Liver (tissue), 9 donors: Measurements from ENCODE around the gene PAK2. TPM values are rescaled to one million over a fixed set of nuclear protein-coding genes. Genes with fewer than 3 reads are reported as not detected.

Experiments
- DNase-seq: peaks from one replicate; pipeline ENCODE4 v3.0.0-alpha.2; 2017; ENCODE audit warnings: low spot score
- H3K27ac ChIP-seq, 2 donors: one replicate each; pipeline ENCODE4 v1.7.0; 2013; ENCODE audit warnings: inconsistent platforms in 2 of 2, low read length in 2 of 2, control low read depth in 1 of 2, low read depth in 1 of 2, mild to moderate bottlenecking in 1 of 2
- H3K27me3 ChIP-seq, 4 donors: one replicate each; pipeline versions ENCODE4 v1.6.1 to v1.7.0; 2013; ENCODE audit warnings: low read length in 3 of 4, inconsistent platforms in 1 of 4, mild to moderate bottlenecking in 1 of 4, moderate library complexity in 1 of 4; ENCODE audit not compliant: control insufficient read depth in 4 of 4, insufficient read depth in 4 of 4
- H3K36me3 ChIP-seq, 4 donors: one replicate each; pipeline versions ENCODE4 v1.6.1 to v1.7.0; 2013; ENCODE audit warnings: low read length in 3 of 4, mild to moderate bottlenecking in 3 of 4, low read depth in 1 of 4, moderate library complexity in 1 of 4; ENCODE audit not compliant: control insufficient read depth in 4 of 4, insufficient read depth in 3 of 4
- H3K4me1 ChIP-seq, 4 donors: one replicate each; pipeline versions ENCODE4 v1.6.1 to v1.7.0; 2013; ENCODE audit warnings: low read length in 3 of 4, mild to moderate bottlenecking in 3 of 4, moderate library complexity in 1 of 4; ENCODE audit not compliant: control insufficient read depth in 4 of 4, insufficient read depth in 4 of 4
- H3K4me3 ChIP-seq, 3 donors: one replicate each; pipeline versions ENCODE4 v1.6.1 to v1.7.0; 2013; ENCODE audit warnings: low read length in 3 of 3, control low read depth in 1 of 3, low read depth in 1 of 3, mild to moderate bottlenecking in 1 of 3
- H3K9ac ChIP-seq, 2 donors: one replicate each; pipeline ENCODE4 v1.7.0; 2013; ENCODE audit warnings: low read length in 2 of 2, mild to moderate bottlenecking in 2 of 2, moderate library complexity in 2 of 2, control low read depth in 1 of 2, low read depth in 1 of 2
- H3K9me3 ChIP-seq, 4 donors: one replicate each; pipeline versions ENCODE4 v1.6.1 to v1.7.0; 2013; ENCODE audit warnings: low read length in 3 of 4; ENCODE audit not compliant: control insufficient read depth in 4 of 4
- EGR1 ChIP-seq, 2 donors: IDR thresholded peaks; 2 replicates each; pipeline ENCODE4 v1.6.1; 2016 to 2018; ENCODE audit warnings: antibody characterized with exemption in 2 of 2, low read depth in 2 of 2
- FOXA1 ChIP-seq: IDR thresholded peaks from 2 replicates; pipeline ENCODE4 v1.6.1; 2016; ENCODE audit warnings: antibody characterized with exemption
- FOXA2 ChIP-seq: IDR thresholded peaks from 2 replicates; pipeline ENCODE4 v1.6.1; 2016; ENCODE audit warnings: antibody characterized with exemption
- GABPA ChIP-seq, 2 donors: IDR thresholded peaks in 1 of 2; conservative IDR thresholded peaks in 1 of 2; 2 replicates each; pipeline ENCODE4 v1.6.1; 2016; ENCODE audit warnings: antibody characterized with exemption in 2 of 2, mild to moderate bottlenecking in 1 of 2, moderate library complexity in 1 of 2
- HNF4A ChIP-seq, 2 donors: conservative IDR thresholded peaks; 2 replicates each; pipeline ENCODE4 v1.6.1; 2016; ENCODE audit warnings: antibody characterized with exemption in 2 of 2, mild to moderate bottlenecking in 2 of 2
- HNF4G ChIP-seq: IDR thresholded peaks from 2 replicates; pipeline ENCODE4 v1.6.1; 2016; ENCODE audit warnings: antibody characterized with exemption
- JUND ChIP-seq, 2 donors: IDR thresholded peaks; 2 replicates each; pipeline ENCODE4 v1.6.1; 2016; ENCODE audit warnings: antibody characterized with exemption in 2 of 2
- MAX ChIP-seq: IDR thresholded peaks from 2 replicates; pipeline ENCODE4 v1.6.1; 2016; ENCODE audit warnings: antibody characterized with exemption
- NR2F2 ChIP-seq: IDR thresholded peaks from 2 replicates; pipeline ENCODE4 v1.6.1; 2016; ENCODE audit warnings: antibody characterized with exemption
- RAD21 ChIP-seq, 2 donors: IDR thresholded peaks; 2 replicates each; pipeline ENCODE4 v1.6.1; 2016; ENCODE audit warnings: antibody characterized with exemption in 2 of 2, mild to moderate bottlenecking in 2 of 2
- RXRA ChIP-seq, 2 donors: IDR thresholded peaks; 2 replicates each; pipeline ENCODE4 v1.6.1; 2017 to 2018; ENCODE audit warnings: antibody characterized with exemption in 2 of 2, mild to moderate bottlenecking in 1 of 2
- SP1 ChIP-seq: IDR thresholded peaks from 2 replicates; pipeline ENCODE4 v1.6.1; 2018; ENCODE audit warnings: antibody characterized with exemption, mild to moderate bottlenecking
- TAF1 ChIP-seq: conservative IDR thresholded peaks from 2 replicates; pipeline ENCODE4 v1.6.1; 2016; ENCODE audit warnings: antibody characterized with exemption, mild to moderate bottlenecking
- YY1 ChIP-seq: IDR thresholded peaks from 2 replicates; pipeline ENCODE4 v1.6.1; 2016; ENCODE audit warnings: antibody characterized with exemption, mild to moderate bottlenecking
- WGBS: extraction: QIAGEN DNeasy Blood & Tissue Kit; methylation state at CpG from one replicate; pipeline ENCODE4 v1.1.7; 2013; 5-methylcytosine and 5-hydroxymethylcytosine counted together
- polyA plus RNA-seq, 2 donors: library from polyadenylated mRNA; stranded (reverse) in 1 of 2; unstranded in 1 of 2; fragments of 200-250 nt in 1 of 2; fragments of >200 nt in 1 of 2; fragmentation: Nextera tagmentation in 1 of 2; extraction: Ambion mirVana in 1 of 2; gene quantifications; one replicate each; pipeline versions ENCODE4 v1.2.1 to v1.2.3, GENCODE V29; 2013 to 2015
- total RNA-seq, 2 donors: library from RNA; depleted of rRNA; stranded (reverse); fragments of >200 nt; gene quantifications; one replicate each; pipeline ENCODE4 v1.2.3, GENCODE V29; 2014
- TF ChIP-seq, protein P1 (sequence below): IDR thresholded peaks from 2 replicates; pipeline ENCODE4 v1.6.1; 2016; ENCODE audit warnings: antibody characterized with exemption
- TF ChIP-seq, protein P2 (sequence below): IDR thresholded peaks from 2 replicates; pipeline ENCODE4 v1.6.1; 2016; ENCODE audit warnings: antibody characterized with exemption, mild to moderate bottlenecking
- TF ChIP-seq, protein P3 (sequence below): fragments of 150-350 bp; IDR thresholded peaks from 2 replicates; pipeline ENCODE4 v1.5.1; 2017; ENCODE audit warnings: improper control_type of control experiment, low read depth, low read length; ENCODE audit not compliant: missing input control
- TF ChIP-seq, protein P4 (sequence below): IDR thresholded peaks from 2 replicates; pipeline ENCODE4 v1.6.1; 2016; ENCODE audit warnings: antibody characterized with exemption
- donor health status: healthy.
- donor health status: healthy.
- donor health status: healthy.
- donor health status: healthy.
- donor health status: healthy.

The PAK2 gene
- total and polyA plus RNA-seq, 4 donors = 16.0 to 44.3 (median 24.9) TPM

DNA sequence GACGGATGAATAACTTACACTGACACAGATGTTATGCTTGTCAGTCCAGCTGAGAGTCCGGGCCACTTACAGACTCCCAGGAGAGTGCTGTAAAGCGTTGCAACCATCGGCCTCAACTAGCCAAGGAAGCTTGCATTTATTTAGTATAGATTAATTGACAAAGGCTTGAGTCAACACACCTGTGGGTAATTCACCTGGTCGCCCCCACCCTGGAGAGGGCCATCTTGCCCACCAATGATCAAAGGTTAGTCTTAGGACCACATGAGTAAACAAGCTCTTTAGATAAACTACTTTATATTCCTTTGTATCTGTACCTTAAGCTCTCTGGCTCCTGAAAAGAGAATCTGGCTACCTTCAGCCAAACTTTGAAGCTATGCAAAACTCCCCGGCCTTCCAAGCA, 51.0 kb downstream of the PAK2 start:
- Histone ChIP-seq H3K4me1 (peaks cover 4 to 17% (median 15%) of the 10 kb centered on the region in 4 donors), H3K9ac (no peak overlapping the region), H3K36me3 (peaks cover 0 to 10% (median 4%) of the 10 kb centered on the region in 4 donors), H3K4me3 (no peak overlapping the region), H3K27me3 (no peaks in the 10 kb centered on the region), H3K27ac (no peak overlapping the region), H3K9me3 (no peaks in the 10 kb centered on the region)
- DNase-seq = no peak
- TF ChIP-seq MAX (no peak), JUND (IDR thresholded peaks at IDR 0.05) (no peak), SP1 (no peak), RXRA (IDR thresholded peaks at IDR 0.05) (no peak), FOXA1 (no peak), HNF4G (no peak), YY1 (no peak), NR2F2 (no peak), RAD21 (IDR thresholded peaks at IDR 0.05) (no peak), FOXA2 (no peak), HNF4A (conservative IDR thresholded peaks at IDR 0.05) (no peak), TAF1 (no peak), GABPA (IDR thresholded peaks at IDR 0.05 in 1 of 2, conservative IDR thresholded peaks at IDR 0.05 in 1 of 2) (no peak), EGR1 (IDR thresholded peaks at IDR 0.05; ENCODE audit: low read depth in 2 of 2) (no peak)
- TF ChIP-seq, protein P1, sequence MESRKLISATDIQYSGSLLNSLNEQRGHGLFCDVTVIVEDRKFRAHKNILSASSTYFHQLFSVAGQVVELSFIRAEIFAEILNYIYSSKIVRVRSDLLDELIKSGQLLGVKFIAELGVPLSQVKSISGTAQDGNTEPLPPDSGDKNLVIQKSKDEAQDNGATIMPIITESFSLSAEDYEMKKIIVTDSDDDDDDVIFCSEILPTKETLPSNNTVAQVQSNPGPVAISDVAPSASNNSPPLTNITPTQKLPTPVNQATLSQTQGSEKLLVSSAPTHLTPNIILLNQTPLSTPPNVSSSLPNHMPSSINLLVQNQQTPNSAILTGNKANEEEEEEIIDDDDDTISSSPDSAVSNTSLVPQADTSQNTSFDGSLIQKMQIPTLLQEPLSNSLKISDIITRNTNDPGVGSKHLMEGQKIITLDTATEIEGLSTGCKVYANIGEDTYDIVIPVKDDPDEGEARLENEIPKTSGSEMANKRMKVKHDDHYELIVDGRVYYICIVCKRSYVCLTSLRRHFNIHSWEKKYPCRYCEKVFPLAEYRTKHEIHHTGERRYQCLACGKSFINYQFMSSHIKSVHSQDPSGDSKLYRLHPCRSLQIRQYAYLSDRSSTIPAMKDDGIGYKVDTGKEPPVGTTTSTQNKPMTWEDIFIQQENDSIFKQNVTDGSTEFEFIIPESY = no peak
- TF ChIP-seq, protein P2, sequence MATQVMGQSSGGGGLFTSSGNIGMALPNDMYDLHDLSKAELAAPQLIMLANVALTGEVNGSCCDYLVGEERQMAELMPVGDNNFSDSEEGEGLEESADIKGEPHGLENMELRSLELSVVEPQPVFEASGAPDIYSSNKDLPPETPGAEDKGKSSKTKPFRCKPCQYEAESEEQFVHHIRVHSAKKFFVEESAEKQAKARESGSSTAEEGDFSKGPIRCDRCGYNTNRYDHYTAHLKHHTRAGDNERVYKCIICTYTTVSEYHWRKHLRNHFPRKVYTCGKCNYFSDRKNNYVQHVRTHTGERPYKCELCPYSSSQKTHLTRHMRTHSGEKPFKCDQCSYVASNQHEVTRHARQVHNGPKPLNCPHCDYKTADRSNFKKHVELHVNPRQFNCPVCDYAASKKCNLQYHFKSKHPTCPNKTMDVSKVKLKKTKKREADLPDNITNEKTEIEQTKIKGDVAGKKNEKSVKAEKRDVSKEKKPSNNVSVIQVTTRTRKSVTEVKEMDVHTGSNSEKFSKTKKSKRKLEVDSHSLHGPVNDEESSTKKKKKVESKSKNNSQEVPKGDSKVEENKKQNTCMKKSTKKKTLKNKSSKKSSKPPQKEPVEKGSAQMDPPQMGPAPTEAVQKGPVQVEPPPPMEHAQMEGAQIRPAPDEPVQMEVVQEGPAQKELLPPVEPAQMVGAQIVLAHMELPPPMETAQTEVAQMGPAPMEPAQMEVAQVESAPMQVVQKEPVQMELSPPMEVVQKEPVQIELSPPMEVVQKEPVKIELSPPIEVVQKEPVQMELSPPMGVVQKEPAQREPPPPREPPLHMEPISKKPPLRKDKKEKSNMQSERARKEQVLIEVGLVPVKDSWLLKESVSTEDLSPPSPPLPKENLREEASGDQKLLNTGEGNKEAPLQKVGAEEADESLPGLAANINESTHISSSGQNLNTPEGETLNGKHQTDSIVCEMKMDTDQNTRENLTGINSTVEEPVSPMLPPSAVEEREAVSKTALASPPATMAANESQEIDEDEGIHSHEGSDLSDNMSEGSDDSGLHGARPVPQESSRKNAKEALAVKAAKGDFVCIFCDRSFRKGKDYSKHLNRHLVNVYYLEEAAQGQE = no peak
- TF ChIP-seq, protein P3, sequence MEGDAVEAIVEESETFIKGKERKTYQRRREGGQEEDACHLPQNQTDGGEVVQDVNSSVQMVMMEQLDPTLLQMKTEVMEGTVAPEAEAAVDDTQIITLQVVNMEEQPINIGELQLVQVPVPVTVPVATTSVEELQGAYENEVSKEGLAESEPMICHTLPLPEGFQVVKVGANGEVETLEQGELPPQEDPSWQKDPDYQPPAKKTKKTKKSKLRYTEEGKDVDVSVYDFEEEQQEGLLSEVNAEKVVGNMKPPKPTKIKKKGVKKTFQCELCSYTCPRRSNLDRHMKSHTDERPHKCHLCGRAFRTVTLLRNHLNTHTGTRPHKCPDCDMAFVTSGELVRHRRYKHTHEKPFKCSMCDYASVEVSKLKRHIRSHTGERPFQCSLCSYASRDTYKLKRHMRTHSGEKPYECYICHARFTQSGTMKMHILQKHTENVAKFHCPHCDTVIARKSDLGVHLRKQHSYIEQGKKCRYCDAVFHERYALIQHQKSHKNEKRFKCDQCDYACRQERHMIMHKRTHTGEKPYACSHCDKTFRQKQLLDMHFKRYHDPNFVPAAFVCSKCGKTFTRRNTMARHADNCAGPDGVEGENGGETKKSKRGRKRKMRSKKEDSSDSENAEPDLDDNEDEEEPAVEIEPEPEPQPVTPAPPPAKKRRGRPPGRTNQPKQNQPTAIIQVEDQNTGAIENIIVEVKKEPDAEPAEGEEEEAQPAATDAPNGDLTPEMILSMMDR = no peak
- TF ChIP-seq, protein P4, sequence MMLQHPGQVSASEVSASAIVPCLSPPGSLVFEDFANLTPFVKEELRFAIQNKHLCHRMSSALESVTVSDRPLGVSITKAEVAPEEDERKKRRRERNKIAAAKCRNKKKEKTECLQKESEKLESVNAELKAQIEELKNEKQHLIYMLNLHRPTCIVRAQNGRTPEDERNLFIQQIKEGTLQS = no peak
- WGBS = 91% methylated on average over 6 of the region's 6 CpGs
